ENCODE measurements around the gene FBXO46. TPM values are rescaled to one million over a fixed set of nuclear protein-coding genes. Genes with fewer than 3 reads are reported as not detected.

The FBXO46 gene
- total RNA-seq, 2 experiments from 2014 or later, result 17.2 to 17.5 TPM

DNA sequence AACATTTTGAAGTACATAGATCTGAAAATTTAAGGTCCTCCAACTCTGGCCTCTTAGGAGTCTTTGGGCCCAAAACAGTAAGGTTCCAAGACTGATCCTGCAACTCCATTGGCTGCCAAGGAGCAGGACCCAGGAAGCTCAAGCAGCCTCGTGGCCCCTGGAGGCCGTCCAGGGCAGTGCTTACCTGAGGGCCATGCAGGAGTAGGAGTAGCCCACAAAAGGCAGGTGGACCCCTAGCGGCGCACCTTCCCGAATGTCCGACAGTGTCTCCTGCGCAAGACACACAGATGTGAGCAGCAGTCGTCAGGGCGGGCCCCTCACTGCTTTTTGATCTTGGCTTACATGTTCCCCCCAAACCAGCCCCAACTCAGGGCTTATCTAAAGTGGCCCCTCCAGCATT, 44.1 kb upstream of the FBXO46 start:
- Histone ChIP-seq H3K27me3 (ENCODE audit: control insufficient read depth in 1 of 2, insufficient read depth in 2 of 2, low read length in 2 of 2) (peaks cover 2 to 13% of the 10 kb centered on the region in 2 experiments), H3K27ac (ENCODE audit: low read depth in 1 of 2, low read length in 2 of 2) (no peak overlapping the region), H3K4me3 (ENCODE audit: low read length) (no peak overlapping the region), H3K9me3 (ENCODE audit: control insufficient read depth in 1 of 2, insufficient read depth in 1 of 2, low read length in 2 of 2) (peaks cover 0 to 7% of the 10 kb centered on the region in 2 experiments), H3K36me3 (ENCODE audit: insufficient read depth, low read length) (peaks cover 13% of the 10 kb centered on the region), H3K4me1 (ENCODE audit: insufficient read depth, low read length) (peaks cover 30% of the 10 kb centered on the region)
- no peak overlapping the region for H3K27ac Mint-ChIP-seq
- H3K27me3 Mint-ChIP-seq, result peaks cover 9% of the 10 kb centered on the region
- H3K4me3 Mint-ChIP-seq, result no peak overlapping the region
- POLR2A ChIA-PET, result no interaction called here
- intact Hi-C loops (cut with DNase I, micrococcal nuclease), result loop anchor here (5.0 to 10.0 kb wide), 2 partner anchors 240 to 243 kb away; no protein-coding TSS in a partner anchor
- H3K36me3 Mint-ChIP-seq (ENCODE audit: low read depth), result peaks cover 17% of the 10 kb centered on the region
- ATAC-seq (ENCODE audit: poor library complexity) (no peak), DNase-seq (no peak)
- no peaks in the 10 kb centered on the region for H3K9me3 Mint-ChIP-seq
- peaks cover 27% of the 10 kb centered on the region for H3K4me1 Mint-ChIP-seq (ENCODE audit: low read depth)
- no peak for TF ChIP-seq CTCF (IDR thresholded peaks at IDR 0.05)
- CTCF ChIA-PET, result interaction anchor here (2.0 to 7.2 kb wide), 2 partner anchors 23 to 43 kb away, joined by 8 to 172 read pairs; no protein-coding TSS in a partner anchor

GRCh38 chr19:45773384-45773783, 42.7 kb upstream of the FBXO46 start:
- no peak for TF ChIP-seq CTCF (IDR thresholded peaks at IDR 0.05)
- no peaks in the 10 kb centered on the region for H3K27me3 Mint-ChIP-seq
- no peak for DNase-seq
- H3K9me3 ChIP-seq (ENCODE audit: control insufficient read depth in 1 of 2, insufficient read depth in 1 of 2, low read length in 2 of 2), result no peaks in the 10 kb centered on the region
- no peak overlapping the region for H3K27ac Mint-ChIP-seq
- H3K9me3 Mint-ChIP-seq, result no peaks in the 10 kb centered on the region
- no peak overlapping the region for H3K4me3 Mint-ChIP-seq
- H3K27ac ChIP-seq (ENCODE audit: low read depth in 1 of 2, low read length in 2 of 2), result no peak overlapping the region
- intact Hi-C loops (cut with DNase I, micrococcal nuclease), result loop anchor here (5.0 to 10.0 kb wide), 2 partner anchors 241 to 244 kb away; no protein-coding TSS in a partner anchor
- H3K4me1 Mint-ChIP-seq (ENCODE audit: low read depth), result peaks cover 25% of the 10 kb centered on the region
- peaks cover 26% of the 10 kb centered on the region for H3K4me1 ChIP-seq (ENCODE audit: insufficient read depth, low read length)
- peaks cover 11% of the 10 kb centered on the region for H3K36me3 Mint-ChIP-seq (ENCODE audit: low read depth)
- POLR2A ChIA-PET, result interaction anchor here (0.9 to 2.1 kb wide), 4 partner anchors 15 to 26 kb away, joined by 3 to 13 read pairs (median 4); partner anchors contain the start of gene DMWD
- no peak for ATAC-seq (ENCODE audit: poor library complexity)
- peaks cover 13% of the 10 kb centered on the region for H3K36me3 ChIP-seq (ENCODE audit: insufficient read depth, low read length)
- peaks cover 0 to 8% of the 10 kb centered on the region in 2 experiments for H3K27me3 ChIP-seq (ENCODE audit: control insufficient read depth in 1 of 2, insufficient read depth in 2 of 2, low read length in 2 of 2)
- H3K4me3 ChIP-seq (ENCODE audit: low read length), result no peak overlapping the region
- CTCF ChIA-PET, result interaction anchor here (0.7 to 7.2 kb wide), 5 partner anchors 17 to 44 kb away, joined by 3 to 172 read pairs (median 5); partner anchors contain the start of gene DMWD

GRCh38 chr19:45772912-45773311, 42.2 kb upstream of the FBXO46 start:
- ChIA-PET POLR2A (interaction anchor here (0.9 to 2.1 kb wide), 4 partner anchors 16 to 26 kb away, joined by 3 to 13 read pairs (median 4); partner anchors contain the start of gene DMWD), CTCF (interaction anchor here (1.7 to 7.2 kb wide), 3 partner anchors 19 to 44 kb away, joined by 4 to 172 read pairs (median 5); partner anchors contain the start of gene DMWD)
- Mint-ChIP-seq H3K9me3 (no peaks in the 10 kb centered on the region), H3K27me3 (no peaks in the 10 kb centered on the region), H3K4me1 (ENCODE audit: low read depth) (peaks cover 25% of the 10 kb centered on the region), H3K4me3 (no peak overlapping the region), H3K27ac (no peak overlapping the region), H3K36me3 (ENCODE audit: low read depth) (peaks cover 11% of the 10 kb centered on the region)
- intact Hi-C loops (cut with DNase I, micrococcal nuclease), result loop anchor here (5.0 to 10.0 kb wide), 2 partner anchors 242 to 244 kb away; no protein-coding TSS in a partner anchor
- Histone ChIP-seq H3K36me3 (ENCODE audit: insufficient read depth, low read length) (peaks cover 13% of the 10 kb centered on the region), H3K4me3 (ENCODE audit: low read length) (no peak overlapping the region), H3K4me1 (ENCODE audit: insufficient read depth, low read length) (peaks cover 28% of the 10 kb centered on the region), H3K27me3 (ENCODE audit: control insufficient read depth in 1 of 2, insufficient read depth in 2 of 2, low read length in 2 of 2) (peaks cover 2 to 6% of the 10 kb centered on the region in 2 experiments), H3K27ac (ENCODE audit: low read depth in 1 of 2, low read length in 2 of 2) (no peak overlapping the region), H3K9me3 (ENCODE audit: control insufficient read depth in 1 of 2, insufficient read depth in 1 of 2, low read length in 2 of 2) (no peaks in the 10 kb centered on the region)
- no peak for ATAC-seq (ENCODE audit: poor library complexity)
- no peak for TF ChIP-seq CTCF (IDR thresholded peaks at IDR 0.05)
- DNase-seq, result no peak

Data from CD4-positive, alpha-beta T cell (primary cell).